RWPE2 (cell line): ENCODE results near the gene P2RY1.

Experiments used
- ATAC-seq: fragments of 200-7000 bp; cut with Tn5 transposase; 3 replicates; pipeline ENCODE4 v1.9.1; 2021; ENCODE audit warnings: low read depth
- DNase-seq: peaks from one replicate; pipeline ENCODE4 v3.0.0-alpha.2; 2020; ENCODE audit warnings: low spot score
- H3K27ac ChIP-seq: fragments of 450-650 bp; 2 replicates; pipeline ENCODE4 v1.5.1; 2017; ENCODE audit warnings: mild to moderate bottlenecking; ENCODE audit not compliant: poor library complexity, severe bottlenecking
- H3K27me3 ChIP-seq: fragments of 250-450 bp; sonication (Bioruptor Pico); 2 replicates; pipeline ENCODE4 v1.5.1; 2021; ENCODE audit warnings: mild to moderate bottlenecking, moderate library complexity; ENCODE audit not compliant: insufficient read depth, poor library complexity, severe bottlenecking
- H3K36me3 ChIP-seq: fragments of 250-450 bp; sonication (Bioruptor Pico); 2 replicates; pipeline ENCODE4 v1.5.1; 2020; ENCODE audit warnings: low read depth, mild to moderate bottlenecking, moderate library complexity
- H3K4me1 ChIP-seq: fragments of 250-450 bp; sonication (Bioruptor Pico); 2 replicates; pipeline ENCODE4 v1.5.1; 2021; ENCODE audit warnings: mild to moderate bottlenecking, moderate library complexity; ENCODE audit not compliant: insufficient read depth, poor library complexity, severe bottlenecking
- H3K4me3 ChIP-seq: fragments of 250-450 bp; sonication (Bioruptor Pico); 2 replicates; pipeline ENCODE4 v1.5.1; 2021; ENCODE audit warnings: mild to moderate bottlenecking, moderate library complexity; ENCODE audit not compliant: severe bottlenecking
- H3K9me3 ChIP-seq: fragments of 250-450 bp; sonication (Bioruptor Pico); 2 replicates; pipeline ENCODE4 v1.5.1; 2021; ENCODE audit warnings: mild to moderate bottlenecking, moderate library complexity; ENCODE audit not compliant: severe bottlenecking
- TF ChIP-seq, protein P1 (sequence below): fragments of 450-650 bp; IDR thresholded peaks from one replicate; pipeline ENCODE4 v1.5.1; 2017; ENCODE audit warnings: mild to moderate bottlenecking, moderate library complexity; ENCODE audit not compliant: poor library complexity, severe bottlenecking

P2RY1 gene

DNA sequence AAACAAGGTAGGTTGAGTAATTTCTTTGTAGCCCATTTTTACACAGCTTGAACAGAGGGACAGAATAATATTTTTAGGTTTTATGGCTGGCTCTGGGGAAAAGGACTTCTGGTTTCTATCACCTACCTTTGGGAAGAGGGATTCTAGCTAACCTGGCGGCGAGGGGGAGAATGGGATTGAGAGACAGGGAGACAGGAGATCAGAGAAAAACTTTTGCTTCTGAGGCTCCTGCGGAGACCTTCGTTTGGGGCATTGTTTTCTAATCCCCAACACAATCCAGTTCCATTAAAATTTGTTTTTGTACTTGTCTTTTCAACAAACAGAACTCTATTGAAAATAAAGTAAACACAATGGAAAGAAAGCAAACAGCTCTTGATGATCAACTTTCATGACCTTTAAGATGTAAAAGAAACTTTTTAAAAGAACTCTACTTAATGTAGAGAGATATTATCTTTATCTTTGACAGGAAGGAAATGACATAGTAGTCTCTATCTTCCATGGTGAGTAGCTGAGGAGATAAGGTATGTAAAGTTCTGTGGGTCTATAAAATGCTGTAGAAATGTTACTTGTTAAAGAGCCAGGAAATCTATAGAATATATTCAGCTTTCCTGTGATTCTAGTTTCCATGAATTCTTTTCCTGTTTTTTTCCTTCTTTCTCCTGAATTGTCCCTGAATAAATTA lies 37.0 kb upstream of the P2RY1 start:
- H3K36me3 ChIP-seq: no peaks in the 10 kb centered on the region
- H3K27me3 ChIP-seq: no peaks in the 10 kb centered on the region
- no peaks in the 10 kb centered on the region for H3K9me3 ChIP-seq
- H3K27ac ChIP-seq: no peak overlapping the region
- ATAC-seq (no peak), DNase-seq (no peak)
- TF ChIP-seq, protein P1, sequence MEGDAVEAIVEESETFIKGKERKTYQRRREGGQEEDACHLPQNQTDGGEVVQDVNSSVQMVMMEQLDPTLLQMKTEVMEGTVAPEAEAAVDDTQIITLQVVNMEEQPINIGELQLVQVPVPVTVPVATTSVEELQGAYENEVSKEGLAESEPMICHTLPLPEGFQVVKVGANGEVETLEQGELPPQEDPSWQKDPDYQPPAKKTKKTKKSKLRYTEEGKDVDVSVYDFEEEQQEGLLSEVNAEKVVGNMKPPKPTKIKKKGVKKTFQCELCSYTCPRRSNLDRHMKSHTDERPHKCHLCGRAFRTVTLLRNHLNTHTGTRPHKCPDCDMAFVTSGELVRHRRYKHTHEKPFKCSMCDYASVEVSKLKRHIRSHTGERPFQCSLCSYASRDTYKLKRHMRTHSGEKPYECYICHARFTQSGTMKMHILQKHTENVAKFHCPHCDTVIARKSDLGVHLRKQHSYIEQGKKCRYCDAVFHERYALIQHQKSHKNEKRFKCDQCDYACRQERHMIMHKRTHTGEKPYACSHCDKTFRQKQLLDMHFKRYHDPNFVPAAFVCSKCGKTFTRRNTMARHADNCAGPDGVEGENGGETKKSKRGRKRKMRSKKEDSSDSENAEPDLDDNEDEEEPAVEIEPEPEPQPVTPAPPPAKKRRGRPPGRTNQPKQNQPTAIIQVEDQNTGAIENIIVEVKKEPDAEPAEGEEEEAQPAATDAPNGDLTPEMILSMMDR: no peak
- no peak overlapping the region for H3K4me3 ChIP-seq
- H3K4me1 ChIP-seq: no peaks in the 10 kb centered on the region

DNA sequence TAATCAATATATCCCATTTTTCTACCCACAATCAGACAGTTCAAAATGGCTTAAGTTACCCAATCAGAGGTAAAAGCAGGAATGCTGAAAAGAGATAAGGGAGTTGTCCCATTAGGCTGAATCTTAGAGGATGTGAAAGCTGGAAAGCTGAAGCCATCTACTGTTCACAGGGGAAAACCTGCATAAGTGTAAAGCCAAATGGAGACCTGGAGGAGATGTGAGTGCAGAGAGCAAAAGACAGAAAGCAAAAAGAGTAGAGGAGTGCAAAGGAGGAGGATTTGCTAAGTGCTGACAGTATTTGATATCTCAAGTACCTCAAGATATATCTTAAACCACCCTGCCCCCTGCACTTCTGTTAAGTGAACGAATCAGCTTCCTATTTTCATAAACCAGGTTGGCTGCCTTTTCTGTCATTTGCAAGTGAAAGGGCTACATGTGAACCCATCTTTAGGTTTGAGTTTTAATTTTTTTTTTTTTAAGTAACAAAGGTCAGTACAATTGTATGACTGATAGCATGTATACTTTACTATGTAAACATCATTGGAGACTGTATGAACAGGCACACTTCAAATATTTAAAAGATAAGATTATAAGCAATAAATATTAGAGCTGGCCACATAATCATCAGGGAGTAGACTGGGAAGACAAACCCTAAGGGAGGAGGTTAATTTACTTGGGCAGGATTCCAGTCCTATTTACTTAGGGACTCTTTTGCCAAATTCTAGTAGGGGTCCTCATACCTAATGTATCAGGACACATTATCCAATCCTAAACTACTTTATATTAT lies 22.8 kb upstream of the P2RY1 start:
- DNase-seq: no peak
- H3K9me3 ChIP-seq: no peaks in the 10 kb centered on the region
- no peaks in the 10 kb centered on the region for H3K4me1 ChIP-seq
- H3K27ac ChIP-seq: no peak overlapping the region
- H3K4me3 ChIP-seq: no peak overlapping the region
- no peaks in the 10 kb centered on the region for H3K36me3 ChIP-seq
- no peak for ATAC-seq
- H3K27me3 ChIP-seq: no peaks in the 10 kb centered on the region
- TF ChIP-seq, protein P1: no peak

DNA sequence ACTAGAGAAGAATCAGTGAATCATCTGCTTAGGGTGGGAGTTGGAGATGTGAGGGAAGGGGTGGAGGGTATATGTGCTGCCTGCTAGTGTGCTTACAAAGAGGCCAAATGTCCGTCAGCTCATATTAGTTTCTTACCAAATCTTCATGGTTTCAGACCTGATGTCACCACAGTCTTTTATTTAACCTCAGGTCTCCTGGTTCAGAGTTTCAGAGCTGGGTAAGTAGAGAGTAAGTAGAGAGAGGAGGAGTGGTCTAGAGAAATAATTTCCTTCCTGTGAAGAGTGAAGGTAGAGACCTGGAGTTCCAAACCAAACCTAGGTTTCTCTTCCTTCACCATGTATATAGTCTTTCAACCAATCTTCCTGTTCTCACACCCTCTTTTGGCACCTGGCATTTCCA lies 17.5 kb upstream of the P2RY1 start:
- H3K27me3 ChIP-seq: no peaks in the 10 kb centered on the region
- H3K27ac ChIP-seq: no peak overlapping the region
- no peak overlapping the region for H3K4me3 ChIP-seq
- no peaks in the 10 kb centered on the region for H3K9me3 ChIP-seq
- H3K4me1 ChIP-seq: no peaks in the 10 kb centered on the region
- DNase-seq (no peak), ATAC-seq (no peak)
- H3K36me3 ChIP-seq: no peaks in the 10 kb centered on the region
- TF ChIP-seq, protein P1: no peak

DNA sequence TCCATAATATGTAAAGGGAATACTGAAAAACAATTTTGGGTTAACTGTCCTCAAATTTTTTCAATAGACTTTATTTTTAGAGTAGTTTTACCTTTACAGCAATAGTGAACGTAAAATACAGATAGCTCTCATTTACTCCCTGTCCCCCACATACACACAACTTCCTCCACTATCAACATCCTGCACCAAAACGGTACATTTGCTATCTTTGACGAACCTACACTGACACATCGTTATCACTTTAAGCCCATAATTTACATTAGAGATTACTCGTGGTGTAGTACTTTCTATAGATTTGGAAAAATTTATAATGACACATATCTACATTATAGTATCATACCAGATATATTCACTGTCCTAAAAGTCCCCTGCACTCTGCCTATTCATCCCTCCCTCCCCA lies 16.9 kb upstream of the P2RY1 start:
- no peaks in the 10 kb centered on the region for H3K36me3 ChIP-seq
- no peak for DNase-seq

More for the DNA sequence above, 16.9 kb upstream of the P2RY1 start:
- no peaks in the 10 kb centered on the region for H3K4me1 ChIP-seq
- H3K4me3 ChIP-seq: no peak overlapping the region
- H3K9me3 ChIP-seq: no peaks in the 10 kb centered on the region
- TF ChIP-seq, protein P1: no peak
- no peak overlapping the region for H3K27ac ChIP-seq
- no peaks in the 10 kb centered on the region for H3K27me3 ChIP-seq
- no peak for ATAC-seq
